K562 (cell line): ENCODE results near the gene CD300H. TPM values are rescaled to one million over a fixed set of nuclear protein-coding genes. Genes with fewer than 3 reads are reported as not detected.

ENCODE experiments used
- ATAC-seq: fragments of 200-7000 bp; cut with Tn5 transposase; 3 replicates; pipeline ENCODE4 v1.9.1; 2020; ENCODE audit warnings: moderate library complexity
- BruUV-seq: library from RNA; stranded (reverse); fragments of 400-500 nt; replicated peaks from 2 replicates; lab custom pipeline; 2021; lab: Mats Ljungman, UMichigan
- CTCF ChIA-PET: fragments of 300-600 bp; formaldehyde crosslinking; extraction: SDS; loops from one replicate; lab custom pipeline; 2021; ENCODE audit warnings: low intra/inter-chr PET ratio; lab: Yijun Ruan, JAX
- POLR2A ChIA-PET: fragments of 300-600, 350-650 bp; sonication (Branson Sonifier 250); formaldehyde crosslinking; extraction: SDS; loops from one replicate; lab custom pipeline; 2021; ENCODE audit warnings: antibody characterized with exemption, inconsistent platforms; lab: Yijun Ruan, JAX
- DNase-seq, 4 experiments: peaks; one replicate each; pipeline versions ENCODE4 v3.0.0 to v3.0.0-alpha.2; 2011 to 2018; ENCODE audit warnings: low spot score in 3 of 4, mixed read lengths in 3 of 4; ENCODE audit errors: extremely low read depth in 1 of 4
- FAIRE-seq: peaks from 2 replicates; lab custom pipeline; 2011; peaks lifted over from hg19 to GRCh38; lab: Jason Lieb, UNC
- H2AFZ ChIP-seq: 2 replicates; pipeline ENCODE4 v1.6.0; 2011; ENCODE audit warnings: low read depth, low read length, control low read depth, inconsistent platforms
- H3K27ac ChIP-seq: fragments of 200-600 bp; 3 replicates; pipeline ENCODE4 v1.8.0; 2011; ENCODE audit warnings: low read depth, mild to moderate bottlenecking, control low read depth, inconsistent platforms, low read length, moderate library complexity, mixed read lengths; ENCODE audit errors: extremely low read depth
- H3K27me3 ChIP-seq, 2 experiments: fragments of 300-600 bp in 1 of 2; 2 replicates in 1 of 2; 3 replicates in 1 of 2; pipeline versions ENCODE4 v1.6.0 to v1.8.0; 2011; ENCODE audit warnings: inconsistent platforms in 2 of 2, low read length in 2 of 2, mild to moderate bottlenecking in 1 of 2, mixed read lengths in 1 of 2, moderate library complexity in 1 of 2; ENCODE audit not compliant: control insufficient read depth in 2 of 2, insufficient read depth in 2 of 2
- H3K36me3 ChIP-seq: fragments of 300-600 bp; 3 replicates; pipeline ENCODE4 v1.8.0; 2011; ENCODE audit warnings: mild to moderate bottlenecking, low read length, inconsistent platforms; ENCODE audit not compliant: control insufficient read depth, insufficient read depth
- H3K4me1 ChIP-seq, 2 experiments: fragments of 200-600 bp in 1 of 2; replicated peaks in 1 of 2; 2 replicates in 1 of 2; 3 replicates in 1 of 2; pipeline versions ENCODE4 v1.5.1 to v1.8.0; 2011; ENCODE audit warnings: inconsistent platforms in 2 of 2, low read length in 2 of 2, mild to moderate bottlenecking in 1 of 2, mixed read lengths in 1 of 2, moderate library complexity in 1 of 2; ENCODE audit not compliant: control insufficient read depth in 2 of 2, insufficient read depth in 2 of 2
- H3K4me2 ChIP-seq: 2 replicates; pipeline ENCODE4 v1.6.1; 2011; ENCODE audit warnings: low read length, control low read depth, inconsistent platforms, mixed read lengths; ENCODE audit not compliant: insufficient read depth
- H3K4me3 ChIP-seq: fragments of 200-600 bp; sonication (generic), shearing (Covaris generic); 2 replicates; pipeline ENCODE4 v1.5.1; 2016; ENCODE audit warnings: control low read depth, inconsistent platforms
- H3K79me2 ChIP-seq: fragments of 200-600 bp; 3 replicates; pipeline ENCODE4 v1.8.0; 2011; ENCODE audit warnings: low read length, inconsistent platforms; ENCODE audit not compliant: control insufficient read depth, insufficient read depth
- H3K9ac ChIP-seq, 2 experiments: 2 replicates each; pipeline versions ENCODE4 v1.6.0 to v1.6.1; 2011; ENCODE audit warnings: low read depth in 2 of 2, low read length in 2 of 2, control low read depth in 1 of 2, inconsistent platforms in 1 of 2, mild to moderate bottlenecking in 1 of 2, mixed read lengths in 1 of 2; ENCODE audit not compliant: insufficient read depth in 1 of 2
- H3K9me1 ChIP-seq: one replicate; pipeline ENCODE4 v1.6.0; 2011; ENCODE audit warnings: inconsistent platforms, mild to moderate bottlenecking, low read length, moderate library complexity; ENCODE audit not compliant: control insufficient read depth, insufficient read depth
- H3K9me3 ChIP-seq: replicated peaks from 2 replicates; pipeline ENCODE4 v1.5.1; 2011; ENCODE audit warnings: low read depth, low read length, inconsistent platforms; ENCODE audit not compliant: control insufficient read depth, insufficient read depth
- H4K20me1 ChIP-seq: replicated peaks from 2 replicates; pipeline ENCODE4 v1.6.1; 2011; ENCODE audit warnings: low read length, inconsistent platforms, mixed read lengths; ENCODE audit not compliant: control insufficient read depth, insufficient read depth
- CCNT2 ChIP-seq: IDR thresholded peaks from 2 replicates; pipeline ENCODE4 v1.6.1; 2011; ENCODE audit warnings: borderline replicate concordance, low read depth, mild to moderate bottlenecking, moderate library complexity, mixed read lengths, low read length; ENCODE audit not compliant: insufficient read length; ENCODE audit errors: extremely low read depth
- DPF2 ChIP-seq: fragments of 450-650 bp; IDR thresholded peaks from 2 replicates; pipeline ENCODE4 v1.6.1; 2016
- HNRNPLL ChIP-seq: fragments of 200-400 bp; formaldehyde crosslinking; IDR thresholded peaks from 2 replicates; pipeline ENCODE4 v1.6.1; 2017; ENCODE audit warnings: low read length, low read depth, mild to moderate bottlenecking; ENCODE audit not compliant: poor library complexity, severe bottlenecking
- MTA2 ChIP-seq: fragments of 450-650 bp; IDR thresholded peaks from 2 replicates; pipeline ENCODE4 v1.6.1; 2016; ENCODE audit warnings: low read depth
- PRMT5 ChIP-seq: sonication (generic); formaldehyde crosslinking; IDR thresholded peaks from 2 replicates; pipeline ENCODE4 v1.5.0; 2020; ENCODE audit warnings: missing genetic modification reagents
- SREBF1 ChIP-seq: fragments of 150-350 bp; IDR thresholded peaks from 2 replicates; pipeline ENCODE4 v1.6.1; 2014; ENCODE audit warnings: antibody characterized with exemption, low read depth, low read length, borderline replicate concordance
- TRIM28 ChIP-seq: fragments of 450-650 bp; IDR thresholded peaks from 2 replicates; pipeline ENCODE4 v1.6.1; 2017
- ZFP1 ChIP-seq: fragments of 450-650 bp; formaldehyde crosslinking; IDR thresholded peaks from 2 replicates; pipeline ENCODE4 v1.4.0; 2020; ENCODE audit warnings: mild to moderate bottlenecking, mixed read lengths
- ZFPM2 ChIP-seq: fragments of 250-450 bp; sonication (Bioruptor Pico); IDR thresholded peaks from 2 replicates; pipeline ENCODE4 v1.5.1; 2022; ENCODE audit warnings: mild to moderate bottlenecking
- WGBS: fragments of 100-300 bp; shearing (Covaris generic); methylation state at CpG from one replicate; pipeline ENCODE4 v1.1.6; 2016; ENCODE audit warnings: low coverage, mixed read lengths; ENCODE audit not compliant: insufficient coverage; ENCODE audit errors: missing lambda C conversion rate; 5-methylcytosine and 5-hydroxymethylcytosine counted together
- in situ Hi-C: fragments of 300-500 bp; cut with MboI; formaldehyde crosslinking; loops from 4 replicates; pipeline ENCODE4 v1.15.0; 2018; ENCODE audit warnings: inconsistent platforms, mixed read lengths
- intact Hi-C: fragments of 100-400 bp; cut with micrococcal nuclease; formaldehyde crosslinking; loops from 2 replicates; pipeline ENCODE4 v1.14.2; 2022
- polyA plus RNA-seq, 8 experiments: library from polyadenylated mRNA; depleted of rRNA in 4 of 8; stranded (reverse) in 5 of 8; unstranded in 3 of 8; fragments of >200 nt; fragmentation: Nextera tagmentation in 2 of 8; fragmentation: Illumina TruSeq in 1 of 8; extraction: Ambion mirVana in 2 of 8; extraction: Trizol in 1 of 8; gene quantifications; 2 replicates each; pipeline versions ENCODE4 v1.2.1 to v1.2.3, GENCODE V29; 2011 to 2014; ENCODE audit warnings: inconsistent platforms in 1 of 8, missing spikeins in 1 of 8
- total RNA-seq, 7 experiments: library from RNA; depleted of rRNA in 6 of 7; stranded (reverse); fragments of >200 nt in 6 of 7; fragmentation: Illumina TruSeq in 2 of 7; extraction: Trizol in 2 of 7; gene quantifications; 2 replicates each; pipeline versions ENCODE4 v1.2.1 to v1.2.3, GENCODE V29; 2011 to 2021; ENCODE audit warnings: low replicate concordance in 1 of 7

Gene CD300H
- total and polyA plus RNA-seq, 9 of the 15 experiments (the other 6 are each of a cell fraction or from before 2014, with no cell fraction given): not detected

- Histone ChIP-seq H2AFZ (no peak overlapping the region), H3K27ac (no peak overlapping the region), H3K9me1 (no peaks in the 10 kb centered on the region), H3K4me2 (no peak overlapping the region), H3K36me3 (no peaks in the 10 kb centered on the region), H3K9ac (no peak overlapping the region), H3K27me3 (peaks cover 0 to 23% of the 10 kb centered on the region in 2 experiments; a peak in 2 of 5 replicates), H3K4me1 (no peaks in the 10 kb centered on the region), H3K9me3 (no peaks in the 10 kb centered on the region), H3K79me2 (no peaks in the 10 kb centered on the region), H4K20me1 (no peaks in the 10 kb centered on the region), H3K4me3 (no peak overlapping the region)
- FAIRE-seq (no peak), ATAC-seq (no peak), DNase-seq (no peak)
- ChIA-PET CTCF (no interaction called here), POLR2A (no interaction called here)
- no TSS peak for BruUV-seq
- in situ Hi-C loops (loop anchor here (10.0 kb wide), 1 partner anchor 224 kb away; no protein-coding TSS in a partner anchor), intact Hi-C loops (no loop called here)
- TF ChIP-seq ZFPM2 (CRISPR knock-in tag): no peak
- TF ChIP-seq CCNT2: no peak
- TF ChIP-seq DPF2: no peak
- no peak for TF ChIP-seq SREBF1
- no peak for TF ChIP-seq TRIM28
- TF ChIP-seq HNRNPLL: no peak
- no peak for TF ChIP-seq ZFP1 (CRISPR knock-in tag)
- no peak for TF ChIP-seq MTA2
- no peak for TF ChIP-seq PRMT5 (CRISPR knock-in tag)
- WGBS: 0% methylated on average over 2 of the region's 4 CpGs
Observed at GRCh38 chr17:74598346-74599022, 31.2 kb upstream of the CD300H start.
